ENCODE measurements around the gene BNC2. TPM values are rescaled to one million over a fixed set of nuclear protein-coding genes. Genes with fewer than 3 reads are reported as not detected.
A peak's percentile ranks its signal among the peaks of the same experiment; 100 is the strongest.

Gene BNC2
- total RNA-seq, 2 donors from 2014 or later, result 0.99 to 1.8 TPM

DNA sequence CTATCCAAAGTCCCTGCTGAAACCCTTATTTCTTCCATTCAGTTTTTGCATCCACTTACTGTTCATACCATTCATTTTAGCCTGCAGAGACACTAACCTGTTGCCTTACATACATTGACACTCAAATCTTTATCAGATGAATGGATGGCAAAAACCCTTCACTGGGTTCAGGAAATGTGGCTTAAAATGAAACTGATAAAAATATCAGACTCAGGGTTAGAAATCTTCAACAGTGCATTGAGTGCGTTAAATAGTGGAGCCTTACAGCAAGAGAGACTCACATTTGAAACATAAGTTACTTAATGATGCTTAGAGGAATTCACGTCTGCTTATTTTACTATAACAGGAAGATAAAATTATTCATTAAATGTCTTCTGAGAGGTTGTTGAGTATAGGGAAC is 28.0 kb upstream of the BNC2 start:
- TF ChIP-seq, protein P1, sequence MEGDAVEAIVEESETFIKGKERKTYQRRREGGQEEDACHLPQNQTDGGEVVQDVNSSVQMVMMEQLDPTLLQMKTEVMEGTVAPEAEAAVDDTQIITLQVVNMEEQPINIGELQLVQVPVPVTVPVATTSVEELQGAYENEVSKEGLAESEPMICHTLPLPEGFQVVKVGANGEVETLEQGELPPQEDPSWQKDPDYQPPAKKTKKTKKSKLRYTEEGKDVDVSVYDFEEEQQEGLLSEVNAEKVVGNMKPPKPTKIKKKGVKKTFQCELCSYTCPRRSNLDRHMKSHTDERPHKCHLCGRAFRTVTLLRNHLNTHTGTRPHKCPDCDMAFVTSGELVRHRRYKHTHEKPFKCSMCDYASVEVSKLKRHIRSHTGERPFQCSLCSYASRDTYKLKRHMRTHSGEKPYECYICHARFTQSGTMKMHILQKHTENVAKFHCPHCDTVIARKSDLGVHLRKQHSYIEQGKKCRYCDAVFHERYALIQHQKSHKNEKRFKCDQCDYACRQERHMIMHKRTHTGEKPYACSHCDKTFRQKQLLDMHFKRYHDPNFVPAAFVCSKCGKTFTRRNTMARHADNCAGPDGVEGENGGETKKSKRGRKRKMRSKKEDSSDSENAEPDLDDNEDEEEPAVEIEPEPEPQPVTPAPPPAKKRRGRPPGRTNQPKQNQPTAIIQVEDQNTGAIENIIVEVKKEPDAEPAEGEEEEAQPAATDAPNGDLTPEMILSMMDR (IDR thresholded peaks at IDR 0.05), result no peak
- TF ChIP-seq POLR2A (IDR thresholded peaks at IDR 0.05), result no peak
- H3K4me1 ChIP-seq, result no peaks in the 10 kb centered on the region

DNA sequence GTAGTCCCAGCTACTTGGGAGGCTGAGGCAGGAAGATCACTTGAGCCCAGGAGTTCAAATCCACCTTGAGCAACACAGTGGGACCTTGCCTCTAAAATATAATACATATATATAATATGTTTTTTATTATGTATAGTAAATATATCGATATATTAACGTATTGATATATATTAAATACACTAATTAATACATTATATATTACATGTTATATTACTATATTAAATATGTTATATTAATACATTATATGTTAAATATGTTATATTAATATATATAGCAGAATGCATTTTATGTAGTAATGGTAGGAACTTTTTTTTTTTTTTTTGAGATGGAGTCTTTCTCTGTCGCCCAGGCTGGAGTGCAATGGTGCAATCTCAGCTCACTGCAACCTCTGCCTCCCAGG is 18.1 kb upstream of the BNC2 start:
- Histone ChIP-seq H3K4me3 (no peak overlapping the region), H3K9me3 (no peaks in the 10 kb centered on the region), H3K36me3 (replicated peaks in 1 of 2; ENCODE audit: insufficient read depth in 1 of 2, low read depth in 2 of 2) (no peaks in the 10 kb centered on the region), H3K27ac (no peak overlapping the region), H3K27me3 (no peaks in the 10 kb centered on the region), H3K4me1 (no peaks in the 10 kb centered on the region)
- intact Hi-C loops (cut with DNase I), result no loop called here
- TF ChIP-seq POLR2A (IDR thresholded peaks at IDR 0.05), result no peak
- TF ChIP-seq, protein P1 (IDR thresholded peaks at IDR 0.05), result no peak
- ATAC-seq, result no peak
- no peak for DNase-seq
- WGBS, 2 donors, result 86 to 94% methylated on average over 3 of the region's 3 CpGs

More for the DNA sequence above, 28.0 kb upstream of the BNC2 start:
- Histone ChIP-seq H3K27me3 (no peaks in the 10 kb centered on the region), H3K9me3 (no peaks in the 10 kb centered on the region), H3K27ac (no peak overlapping the region), H3K4me3 (no peak overlapping the region), H3K36me3 (replicated peaks in 1 of 2; ENCODE audit: insufficient read depth in 1 of 2, low read depth in 2 of 2) (no peaks in the 10 kb centered on the region)
- WGBS, 2 donors, result 54 to 65% methylated on average over 2 of the region's 2 CpGs
- intact Hi-C loops (cut with DNase I), result no loop called here
- ATAC-seq (no peak), DNase-seq (no peak)

DNA sequence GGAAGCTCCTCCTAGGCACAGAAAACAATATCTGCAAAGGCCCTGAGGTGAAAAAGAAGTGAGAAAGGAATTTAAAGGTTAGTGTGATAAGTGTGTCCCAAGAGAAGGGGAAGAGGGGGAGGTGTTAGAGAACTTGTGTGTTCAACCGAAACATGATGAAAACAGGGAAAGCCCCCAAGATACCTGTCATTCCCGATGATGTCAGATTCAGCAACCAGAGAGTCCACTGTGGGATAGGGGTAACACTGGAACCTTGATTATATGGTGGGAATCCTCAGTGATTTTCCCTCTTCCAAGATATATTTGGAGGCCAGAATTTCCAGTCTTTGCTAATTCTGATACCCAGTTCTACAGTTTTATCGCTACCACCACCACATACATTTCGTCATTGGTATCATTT is 15.5 kb upstream of the BNC2 start:
- 84 to 86% methylated on average over 4 of the region's 4 CpGs for WGBS, 2 donors
- intact Hi-C loops (cut with DNase I), result no loop called here

GRCh38 chr9:16884952-16885513 is 14.6 kb upstream of the BNC2 start:
- no peaks in the 10 kb centered on the region for H3K4me1 ChIP-seq
- no peaks in the 10 kb centered on the region for H3K27me3 ChIP-seq
- peak overlapping the region in 1 of 4 donors; percentile 32 for H3K27ac ChIP-seq
- ATAC-seq, result no peak
- no peaks in the 10 kb centered on the region for H3K36me3 ChIP-seq (replicated peaks in 1 of 2; ENCODE audit: insufficient read depth in 1 of 2, low read depth in 2 of 2)
- no peak for TF ChIP-seq POLR2A (IDR thresholded peaks at IDR 0.05)
- TF ChIP-seq, protein P1 (IDR thresholded peaks at IDR 0.05), result no peak
- WGBS, 2 donors, result 41 to 45% methylated on average over 5 of the region's 5 CpGs
- H3K9me3 ChIP-seq, result no peaks in the 10 kb centered on the region
- no peak overlapping the region for H3K4me3 ChIP-seq
- intact Hi-C loops (cut with DNase I), result no loop called here
- DNase-seq, result peak in 1 of 4 donors; percentile 35

More for the DNA sequence above, 15.5 kb upstream of the BNC2 start:
- Histone ChIP-seq H3K4me1 (no peaks in the 10 kb centered on the region), H3K27me3 (no peaks in the 10 kb centered on the region), H3K36me3 (replicated peaks in 1 of 2; ENCODE audit: insufficient read depth in 1 of 2, low read depth in 2 of 2) (no peaks in the 10 kb centered on the region), H3K4me3 (no peak overlapping the region), H3K27ac (no peak overlapping the region), H3K9me3 (no peaks in the 10 kb centered on the region)
- ATAC-seq (no peak), DNase-seq (no peak)
- TF ChIP-seq, protein P1 (IDR thresholded peaks at IDR 0.05), result no peak
- no peak for TF ChIP-seq POLR2A (IDR thresholded peaks at IDR 0.05)

GRCh38 chr9:16884373-16884772 is 13.9 kb upstream of the BNC2 start:
- H3K4me1 ChIP-seq, result no peaks in the 10 kb centered on the region
- no peak for TF ChIP-seq POLR2A (IDR thresholded peaks at IDR 0.05)
- TF ChIP-seq, protein P1 (IDR thresholded peaks at IDR 0.05), result no peak
- H3K27ac ChIP-seq, result peak overlapping the region in 1 of 4 donors; percentile 32
- no peaks in the 10 kb centered on the region for H3K27me3 ChIP-seq
- DNase-seq (no peak), ATAC-seq (no peak)
- H3K4me3 ChIP-seq, result no peak overlapping the region
- H3K36me3 ChIP-seq (replicated peaks in 1 of 2; ENCODE audit: insufficient read depth in 1 of 2, low read depth in 2 of 2), result no peaks in the 10 kb centered on the region
- WGBS, 2 donors, result 42 to 44% methylated on average over 3 of the region's 3 CpGs
- no peaks in the 10 kb centered on the region for H3K9me3 ChIP-seq
- intact Hi-C loops (cut with DNase I), result no loop called here
